Thymus (tissue), 14 donors: Measurements from ENCODE around the gene IER3. TPM values are rescaled to one million over a fixed set of nuclear protein-coding genes. Genes with fewer than 3 reads are reported as not detected.

Experiments
- DNase-seq, 9 donors: peaks; one replicate each; pipeline ENCODE4 v3.0.0-alpha.2; 2013; ENCODE audit warnings: low spot score in 9 of 9, low read depth in 6 of 9, missing footprints in 1 of 9
- H3K27ac ChIP-seq, 2 donors: one replicate each; pipeline ENCODE4 v1.5.1; 2013; ENCODE audit warnings: control low read depth in 1 of 2, low read depth in 1 of 2, low read length in 1 of 2, mild to moderate bottlenecking in 1 of 2, moderate library complexity in 1 of 2
- H3K27me3 ChIP-seq, 2 donors: one replicate each; pipeline ENCODE4 v1.5.1; 2013; ENCODE audit warnings: low read length in 1 of 2; ENCODE audit not compliant: control insufficient read depth in 2 of 2, insufficient read depth in 1 of 2
- H3K36me3 ChIP-seq, 2 donors: one replicate each; pipeline ENCODE4 v1.5.1; 2013; ENCODE audit warnings: low read length in 1 of 2, mild to moderate bottlenecking in 1 of 2, moderate library complexity in 1 of 2; ENCODE audit not compliant: control insufficient read depth in 2 of 2, insufficient read depth in 2 of 2
- H3K4me1 ChIP-seq, 2 donors: one replicate each; pipeline ENCODE4 v1.5.1; 2013; ENCODE audit warnings: low read length in 2 of 2; ENCODE audit not compliant: control insufficient read depth in 2 of 2, insufficient read depth in 2 of 2
- H3K4me3 ChIP-seq, 2 donors: one replicate each; pipeline ENCODE4 v1.5.1; 2013; ENCODE audit warnings: low read length in 2 of 2, control low read depth in 1 of 2, mild to moderate bottlenecking in 1 of 2
- H3K9me3 ChIP-seq, 2 donors: one replicate each; pipeline ENCODE4 v1.5.1; 2013; ENCODE audit warnings: low read length in 1 of 2, mild to moderate bottlenecking in 1 of 2; ENCODE audit not compliant: control insufficient read depth in 2 of 2, insufficient read depth in 1 of 2
- WGBS: extraction: QIAGEN DNeasy Blood & Tissue Kit; methylation state at CpG from one replicate; pipeline ENCODE4 v1.1.7; 2013; 5-methylcytosine and 5-hydroxymethylcytosine counted together
- long read RNA-seq, 10 donors: transcript quantifications; one replicate each; lab custom pipeline, GENCODE V29; 2026
- polyA plus RNA-seq: library from polyadenylated mRNA; stranded (reverse); fragments of 200-250 nt; gene quantifications from one replicate; pipeline ENCODE4 v1.2.3, GENCODE V29; 2013
- total RNA-seq: library from RNA; stranded (reverse); fragments of 120-200 nt; gene quantifications from one replicate; pipeline ENCODE4 v1.2.4, GENCODE V29; 2013
- donor health status: healthy.

IER3 gene, protein sequence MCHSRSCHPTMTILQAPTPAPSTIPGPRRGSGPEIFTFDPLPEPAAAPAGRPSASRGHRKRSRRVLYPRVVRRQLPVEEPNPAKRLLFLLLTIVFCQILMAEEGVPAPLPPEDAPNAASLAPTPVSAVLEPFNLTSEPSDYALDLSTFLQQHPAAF
- 17.9 TPM for total RNA-seq
- 39.7 TPM for polyA plus RNA-seq
- long read RNA-seq, donor 1, partial matches to known transcripts: 0 of 1 reads
- long read RNA-seq, donor 1, other reads (novel, unspliced or antisense): 0 of 1 reads
- long read RNA-seq, donor 2: 0 reads
- long read RNA-seq, donor 3, transcript IER3-202 (1 exons, 1,350 nt): minor isoform, 12 of 29 reads
- long read RNA-seq, donor 3, transcript IER3-201 (2 exons, 1,244 nt): major isoform, 17 of 29 reads
- long read RNA-seq, donor 3, partial matches to known transcripts: 0 of 29 reads
- long read RNA-seq, donor 3, other reads (novel, unspliced or antisense): 0 of 29 reads
- long read RNA-seq, donor 4, transcript IER3-202 (1 exons, 1,350 nt): major isoform, 10 of 14 reads
- long read RNA-seq, donor 4, partial matches to known transcripts: 0 of 14 reads
- long read RNA-seq, donor 4, other reads (novel, unspliced or antisense): 0 of 14 reads
- long read RNA-seq, donor 5, transcript IER3-201 (2 exons, 1,244 nt): minor isoform, 15 of 40 reads
- long read RNA-seq, donor 5, transcript IER3-202 (1 exons, 1,350 nt): major isoform, 25 of 40 reads
- long read RNA-seq, donor 5, partial matches to known transcripts: 0 of 40 reads
- long read RNA-seq, donor 5, other reads (novel, unspliced or antisense): 0 of 40 reads
- long read RNA-seq, donor 6, partial matches to known transcripts: 0 of 4 reads
- long read RNA-seq, donor 6, other reads (novel, unspliced or antisense): 0 of 4 reads
- long read RNA-seq, donor 7, transcript IER3-202 (1 exons, 1,350 nt): major isoform, 7 of 9 reads
- long read RNA-seq, donor 7, partial matches to known transcripts: 0 of 9 reads
- long read RNA-seq, donor 7, other reads (novel, unspliced or antisense): 0 of 9 reads
- long read RNA-seq, donor 8, partial matches to known transcripts: 0 of 7 reads
- long read RNA-seq, donor 8, other reads (novel, unspliced or antisense): 0 of 7 reads
- long read RNA-seq, donor 9, partial matches to known transcripts: 0 of 4 reads
- long read RNA-seq, donor 9, other reads (novel, unspliced or antisense): 0 of 4 reads
- long read RNA-seq, donor 10, transcript IER3-201 (2 exons, 1,244 nt): minor isoform, 5 of 11 reads
- long read RNA-seq, donor 10, transcript IER3-202 (1 exons, 1,350 nt): major isoform, 6 of 11 reads
- long read RNA-seq, donor 10, partial matches to known transcripts: 0 of 11 reads
- long read RNA-seq, donor 10, other reads (novel, unspliced or antisense): 0 of 11 reads

DNA sequence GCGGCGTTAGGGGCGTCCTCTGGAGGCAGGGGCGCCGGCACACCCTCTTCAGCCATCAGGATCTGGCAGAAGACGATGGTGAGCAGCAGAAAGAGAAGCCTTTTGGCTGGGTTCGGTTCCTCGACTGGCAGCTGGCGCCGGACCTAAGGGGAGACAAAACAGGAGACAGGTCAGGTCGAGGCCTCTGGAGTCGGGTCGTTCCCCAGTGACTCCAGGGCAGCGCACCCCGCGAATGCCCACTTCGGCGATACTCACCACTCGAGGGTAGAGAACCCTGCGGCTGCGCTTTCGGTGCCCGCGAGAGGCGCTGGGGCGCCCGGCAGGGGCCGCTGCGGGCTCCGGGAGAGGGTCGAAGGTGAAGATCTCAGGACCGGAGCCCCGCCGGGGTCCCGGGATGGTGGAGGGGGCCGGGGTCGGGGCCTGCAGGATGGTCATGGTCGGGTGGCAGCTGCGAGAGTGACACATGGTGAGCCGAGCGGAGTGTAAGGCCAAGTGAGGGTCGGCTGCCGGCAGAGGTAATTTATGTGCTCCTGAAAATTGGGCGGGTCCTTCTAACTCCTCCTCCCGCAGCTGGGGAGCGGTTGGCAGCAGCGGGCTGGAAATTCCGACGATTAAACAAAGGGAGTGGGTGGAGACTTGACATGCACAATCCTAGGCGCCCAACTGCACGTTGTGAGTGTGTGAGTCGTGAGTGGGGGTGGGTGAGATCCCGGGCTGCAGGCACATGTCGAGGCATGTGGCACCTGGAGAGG, at the start of gene IER3:
Gene IER3, minus strand, starts transcription at position 494 of the 752 bp plus-strand sequence. Its CDS starts 29 bp downstream, at position 465.
- Histone ChIP-seq H3K27ac (peak within 1 kb of the TSS; percentile 70 to 90), H3K4me1 (peaks cover 6 to 52% of the 10 kb centered on the region in 2 donors), H3K4me3 (peak within 1 kb of the TSS; percentile 71 to 79), H3K36me3 (peaks cover 0 to 13% of the 10 kb centered on the region in 2 donors), H3K27me3 (peaks cover 0 to 20% of the 10 kb centered on the region in 2 donors), H3K9me3 (peaks cover 0 to 10% of the 10 kb centered on the region in 2 donors)
- WGBS: under 1% methylated on average over 54 of the region's 54 CpGs
- DNase-seq: peak in 7 of 9 donors; percentile 63 to 89 (median 75)

DNA sequence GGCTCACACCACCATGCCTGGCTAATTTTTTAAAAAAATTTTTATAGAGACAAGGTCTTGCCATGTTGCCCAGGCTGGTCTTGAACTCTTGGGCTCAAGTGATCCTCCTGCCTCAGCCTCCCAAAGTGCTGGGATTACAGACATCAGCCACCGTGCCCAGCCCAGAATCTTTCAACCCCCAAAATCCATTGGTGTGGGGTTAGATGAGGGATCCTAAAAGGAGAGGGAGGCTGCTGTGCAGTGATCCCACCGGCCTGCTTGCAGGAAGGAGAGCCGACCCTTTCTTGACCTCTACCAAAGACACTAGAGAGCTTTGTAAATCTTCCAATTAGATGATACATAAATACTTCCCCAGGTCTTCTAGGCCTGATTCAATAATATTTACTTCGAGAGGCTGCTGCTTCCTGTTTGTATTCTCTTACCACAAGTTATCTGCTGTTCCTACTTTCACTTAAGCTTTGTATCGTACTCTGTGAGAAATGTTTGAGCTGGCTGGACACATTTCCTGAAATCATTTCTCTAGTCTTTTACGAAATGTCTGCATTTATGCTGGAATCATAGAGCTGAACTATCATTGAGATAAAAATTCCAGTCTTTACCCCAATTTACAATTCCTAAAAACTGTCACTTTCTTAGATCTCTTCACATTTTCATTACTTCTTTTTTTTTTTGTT, 49.3 kb upstream of the IER3 start:
- Histone ChIP-seq H3K9me3 (no peaks in the 10 kb centered on the region), H3K4me3 (no peak overlapping the region), H3K27ac (peak overlapping the region; percentile 68 to 96), H3K36me3 (no peaks in the 10 kb centered on the region), H3K27me3 (no peaks in the 10 kb centered on the region), H3K4me1 (peaks cover 4 to 28% of the 10 kb centered on the region in 2 donors)
- peak in 5 of 9 donors; percentile 28 to 77 (median 30) for DNase-seq
- WGBS: 38% methylated on average over 6 of the region's 6 CpGs

DNA sequence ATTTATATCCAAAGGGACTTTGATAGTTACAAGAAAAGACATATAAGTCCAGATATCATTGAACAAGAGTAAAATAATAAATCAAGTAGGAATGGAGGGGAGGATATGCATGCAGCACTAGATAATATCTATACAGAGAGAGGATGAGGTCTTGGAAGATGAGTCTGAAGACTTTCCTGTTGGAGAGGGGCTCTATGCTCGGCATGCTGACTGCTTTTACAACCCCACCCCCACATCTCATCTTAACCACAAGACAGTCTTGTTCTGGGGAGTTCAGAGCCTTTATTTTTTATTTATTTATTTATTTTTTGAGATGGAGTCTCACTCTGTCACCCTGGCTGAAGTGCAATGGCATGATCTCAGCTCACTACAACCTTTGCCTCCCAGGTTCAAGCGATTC, 48.4 kb upstream of the IER3 start:
- H3K4me1 ChIP-seq: peaks cover 4 to 35% of the 10 kb centered on the region in 2 donors
- peak in 1 of 9 donors; percentile 41 for DNase-seq
- H3K27me3 ChIP-seq: no peaks in the 10 kb centered on the region
- no peak overlapping the region for H3K4me3 ChIP-seq
- no peaks in the 10 kb centered on the region for H3K9me3 ChIP-seq
- H3K36me3 ChIP-seq: no peaks in the 10 kb centered on the region
- H3K27ac ChIP-seq: no peak overlapping the region
- WGBS: 58% methylated on average over 2 of the region's 2 CpGs

DNA sequence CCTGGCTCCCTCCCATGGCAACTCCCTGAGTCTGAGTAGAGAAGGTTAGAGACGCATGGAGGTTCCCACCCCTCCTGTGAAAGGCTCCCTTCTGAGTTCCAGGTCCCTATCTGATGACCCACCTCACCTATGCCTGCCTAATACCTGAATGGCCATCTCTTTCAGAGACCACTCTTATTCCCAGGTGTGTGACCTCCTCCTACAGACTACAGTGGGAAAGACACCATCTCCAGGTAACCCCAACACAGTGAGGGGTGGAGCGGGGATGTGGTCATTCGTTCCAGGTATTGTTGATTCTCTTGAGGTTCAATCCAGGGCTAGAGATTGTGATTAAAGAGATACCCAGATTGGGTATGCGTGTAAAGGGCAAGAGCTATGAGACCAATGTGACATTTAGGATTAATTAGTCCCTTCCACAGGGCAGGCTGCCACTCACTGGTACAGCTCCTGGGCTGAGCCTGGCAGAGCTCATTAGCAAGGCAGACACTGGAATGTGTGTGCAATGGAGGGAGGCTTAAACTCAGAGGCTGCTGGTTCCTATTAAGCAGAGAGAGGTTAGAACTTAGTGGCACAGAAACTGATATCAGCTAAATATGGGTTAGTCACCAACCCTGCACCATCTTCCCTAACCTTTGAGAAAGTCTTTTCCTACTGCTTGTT, 46.5 kb upstream of the IER3 start:
- Histone ChIP-seq H3K27ac (no peak overlapping the region), H3K9me3 (no peaks in the 10 kb centered on the region), H3K4me1 (peaks cover 4 to 35% of the 10 kb centered on the region in 2 donors), H3K27me3 (no peaks in the 10 kb centered on the region), H3K4me3 (no peak overlapping the region), H3K36me3 (no peaks in the 10 kb centered on the region)
- DNase-seq: no peak
- 74% methylated on average over 4 of the region's 4 CpGs for WGBS

DNA sequence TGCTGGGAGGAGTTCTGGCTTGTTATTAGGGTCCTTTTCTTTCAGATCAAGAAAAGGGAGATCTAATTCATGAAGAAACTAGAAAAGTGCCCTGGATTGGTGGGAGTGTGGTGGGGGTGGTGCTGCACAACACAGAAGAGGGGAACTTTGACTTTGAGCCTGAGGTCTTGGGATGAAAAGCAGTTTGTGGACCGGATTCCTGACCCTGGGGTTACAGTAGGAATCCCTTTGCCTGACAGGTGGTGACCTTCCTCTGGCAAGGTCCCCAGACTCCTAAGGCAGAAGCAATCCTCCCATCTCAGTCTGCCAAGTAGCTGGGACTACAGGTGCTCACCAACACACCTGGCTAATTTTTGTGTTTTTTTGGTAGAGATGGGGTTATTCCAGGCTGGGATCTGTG, 45.3 kb upstream of the IER3 start:
- H3K36me3 ChIP-seq: no peaks in the 10 kb centered on the region

DNA sequence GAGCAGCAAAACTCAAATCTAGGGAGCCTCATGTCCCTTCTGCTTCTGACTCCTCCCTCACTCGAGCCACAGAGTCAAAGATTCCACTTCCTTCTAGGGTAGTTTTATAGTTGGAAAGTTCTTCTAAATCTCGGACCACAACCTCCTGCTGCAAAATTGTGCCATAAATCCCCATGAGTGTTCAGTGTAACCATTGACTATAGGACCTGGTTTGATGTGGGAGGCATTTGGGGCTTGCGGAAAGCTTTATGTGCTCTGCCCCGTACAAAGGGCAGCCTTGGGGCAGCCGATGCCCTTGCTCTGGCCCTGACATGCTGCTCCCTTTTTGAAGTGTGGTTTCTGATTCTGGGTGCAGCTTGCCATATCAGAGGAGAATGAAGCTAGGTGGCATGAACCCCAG, 43.6 kb upstream of the IER3 start:
- Histone ChIP-seq H3K27me3 (no peaks in the 10 kb centered on the region), H3K4me1 (peaks cover 0 to 22% of the 10 kb centered on the region in 2 donors), H3K9me3 (no peaks in the 10 kb centered on the region), H3K27ac (no peak overlapping the region), H3K36me3 (no peaks in the 10 kb centered on the region), H3K4me3 (no peak overlapping the region)
- DNase-seq: no peak
- 64% methylated on average over 5 of the region's 5 CpGs for WGBS

More for the DNA sequence above, 45.3 kb upstream of the IER3 start:
- no peaks in the 10 kb centered on the region for H3K27me3 ChIP-seq
- no peak for DNase-seq
- H3K9me3 ChIP-seq: no peaks in the 10 kb centered on the region
- H3K4me3 ChIP-seq: no peak overlapping the region
- 78% methylated on average over 1 of the region's 1 CpG for WGBS
- no peak overlapping the region for H3K27ac ChIP-seq
- peaks cover 4 to 35% of the 10 kb centered on the region in 2 donors for H3K4me1 ChIP-seq

DNA sequence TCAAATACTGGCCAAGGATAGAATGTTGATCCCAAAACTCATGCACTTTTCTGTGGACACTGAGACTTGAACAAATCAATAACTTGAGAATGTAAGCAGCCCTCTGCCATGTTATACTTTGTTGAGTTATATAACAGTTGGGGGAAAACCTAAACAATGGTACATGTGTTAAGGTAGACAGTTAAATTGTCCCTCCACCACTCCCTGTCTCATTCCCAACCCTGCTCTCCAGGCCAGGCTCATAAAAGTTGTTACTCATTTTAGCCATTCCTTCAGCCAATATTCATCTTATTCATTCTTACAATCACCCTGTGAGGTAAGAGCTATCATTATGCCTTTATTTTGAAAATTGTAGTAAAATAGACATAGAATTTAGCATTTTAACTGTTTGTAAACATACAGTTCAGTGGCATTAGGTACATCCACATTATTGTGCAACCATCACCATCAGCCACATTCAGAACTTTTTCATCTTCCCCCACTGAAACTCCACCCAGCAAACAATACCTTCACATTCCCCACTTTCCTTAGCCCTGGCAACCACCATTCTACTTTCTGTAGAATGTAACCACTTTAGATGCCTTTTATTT, 38.2 kb upstream of the IER3 start:
- no peak for DNase-seq
- peak overlapping the region in 1 of 2 donors; percentile 39 for H3K27ac ChIP-seq
- peaks cover 0 to 3% of the 10 kb centered on the region in 2 donors for H3K27me3 ChIP-seq
- no peaks in the 10 kb centered on the region for H3K36me3 ChIP-seq
- H3K4me3 ChIP-seq: no peak overlapping the region
- peaks cover 0 to 3% of the 10 kb centered on the region in 2 donors for H3K9me3 ChIP-seq
- peaks cover 3 to 28% of the 10 kb centered on the region in 2 donors for H3K4me1 ChIP-seq
